ENCODE data around the gene PER1.

The PER1 gene

DNA sequence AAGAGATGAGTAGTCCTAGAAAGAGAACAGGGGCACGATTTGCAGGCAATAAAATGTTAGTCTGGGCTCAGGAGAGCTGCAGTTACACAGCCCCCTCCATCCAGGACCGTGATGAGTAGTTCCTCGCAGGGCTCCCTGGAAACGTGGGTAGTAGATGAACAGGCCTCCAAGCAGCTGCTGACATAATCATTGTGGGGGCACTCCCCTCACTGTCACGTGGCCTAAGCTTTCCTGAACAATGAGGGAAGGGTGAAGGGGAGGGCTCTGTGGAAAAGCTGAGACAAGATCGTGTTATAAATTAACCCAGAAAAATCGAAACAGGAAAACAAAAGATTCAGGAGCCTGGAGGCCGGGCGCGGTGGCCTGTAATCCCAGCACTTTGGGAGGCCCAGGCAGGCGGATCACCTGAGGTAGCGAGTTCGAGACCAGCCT, 1.3 kb upstream of the PER1 start:
- DNase-seq = no peak

DNA sequence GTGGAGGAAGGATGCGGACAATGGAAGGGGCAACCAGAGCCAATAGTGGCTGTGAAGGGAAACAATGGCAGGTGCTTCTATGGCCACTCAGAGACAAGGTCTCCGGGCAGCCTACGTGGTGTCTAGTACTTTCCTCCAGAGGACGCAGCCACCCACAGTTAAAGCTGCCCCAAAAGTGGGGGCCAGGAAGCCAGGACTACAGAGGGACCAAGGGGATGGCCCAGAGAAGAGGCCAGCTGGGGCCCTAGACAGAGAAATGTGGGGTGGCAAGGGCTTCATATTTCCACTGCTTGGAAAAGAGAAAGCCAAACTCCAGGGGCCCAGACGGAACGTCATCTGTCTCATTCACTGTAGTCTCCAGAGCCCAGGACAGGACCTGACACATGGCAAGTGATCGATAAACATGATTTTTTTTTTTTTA, 837 bp upstream of the PER1 start:
- DNase-seq = no peak

DNA sequence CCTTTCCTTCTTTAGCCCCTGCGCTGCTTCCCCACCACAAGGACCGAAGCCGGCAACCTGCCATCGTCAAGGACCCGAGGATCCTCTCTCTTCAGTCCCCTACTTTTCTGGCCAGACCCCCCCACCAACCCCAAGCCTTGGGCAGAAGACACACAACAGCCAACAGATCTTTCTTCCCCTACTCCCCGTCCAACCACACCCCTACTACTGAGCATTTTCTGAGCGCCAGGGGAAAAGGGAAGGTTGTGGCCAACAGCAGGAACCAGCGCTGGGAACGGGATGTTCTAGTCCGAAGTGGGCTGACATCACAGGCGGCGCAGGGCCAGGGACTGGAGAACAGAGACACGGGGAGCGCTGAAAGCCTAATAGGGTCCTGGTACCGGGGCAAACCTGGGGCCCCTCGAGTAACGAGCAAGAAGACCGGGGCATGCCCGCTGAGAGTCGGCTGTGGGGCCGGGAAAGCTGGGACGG, 528 bp downstream of the PER1 start:
- no peak for DNase-seq

GRCh38 chr17:8151120-8151640, 1.0 kb downstream of the PER1 start:
- DNase-seq = no peak

DNA sequence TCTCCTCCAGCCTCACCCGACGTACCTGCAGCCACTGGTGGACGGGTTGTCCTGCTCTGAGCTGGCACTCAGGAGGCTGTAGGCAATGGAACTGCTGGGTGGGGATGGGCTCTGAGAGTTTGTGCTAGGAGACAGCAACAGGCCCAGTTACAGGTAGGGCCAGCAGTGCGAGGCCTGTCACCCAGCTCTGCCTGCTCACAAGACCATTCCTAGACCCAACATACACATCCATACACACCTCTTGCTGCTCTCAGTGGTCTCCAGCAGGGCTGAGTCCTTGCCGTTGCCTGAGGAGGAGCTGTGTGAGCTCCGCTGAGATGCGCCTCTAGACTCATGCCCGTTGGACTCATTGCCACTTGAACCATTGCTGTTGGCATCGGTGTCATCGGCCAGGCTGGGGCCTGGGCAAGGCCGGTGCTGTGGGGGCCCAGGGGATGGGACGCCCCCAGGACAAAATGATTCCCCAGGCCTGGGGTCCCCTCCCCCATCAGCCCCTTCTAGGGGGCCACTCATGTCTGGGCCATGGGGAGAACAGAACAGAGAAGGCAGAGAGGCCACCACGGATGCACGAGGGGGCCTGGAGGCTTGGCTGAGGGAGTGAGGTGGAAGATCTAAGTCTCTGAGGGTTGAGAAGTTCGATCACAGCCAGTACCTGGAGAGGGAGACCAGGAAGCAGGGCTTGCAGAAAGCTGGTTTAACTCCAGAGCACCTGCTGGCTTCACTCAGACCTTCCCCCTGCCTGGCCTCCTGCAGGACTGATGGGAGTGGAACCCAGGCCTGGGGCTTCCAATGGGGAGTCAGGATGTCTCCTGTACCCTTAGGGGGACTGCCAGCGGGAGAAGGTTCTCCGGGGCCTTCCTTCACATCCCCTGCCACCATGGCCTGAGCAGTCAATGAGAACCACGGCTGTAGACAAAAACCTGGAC, 1.7 kb downstream of the PER1 start:
- DNase-seq = no peak

- no peak for DNase-seq
Measured at GRCh38 chr17:8149419-8150193, 2.6 kb downstream of the PER1 start.

- DNase-seq = no peak
Measured at GRCh38 chr17:8148560-8148959, 3.6 kb downstream of the PER1 start.

DNA sequence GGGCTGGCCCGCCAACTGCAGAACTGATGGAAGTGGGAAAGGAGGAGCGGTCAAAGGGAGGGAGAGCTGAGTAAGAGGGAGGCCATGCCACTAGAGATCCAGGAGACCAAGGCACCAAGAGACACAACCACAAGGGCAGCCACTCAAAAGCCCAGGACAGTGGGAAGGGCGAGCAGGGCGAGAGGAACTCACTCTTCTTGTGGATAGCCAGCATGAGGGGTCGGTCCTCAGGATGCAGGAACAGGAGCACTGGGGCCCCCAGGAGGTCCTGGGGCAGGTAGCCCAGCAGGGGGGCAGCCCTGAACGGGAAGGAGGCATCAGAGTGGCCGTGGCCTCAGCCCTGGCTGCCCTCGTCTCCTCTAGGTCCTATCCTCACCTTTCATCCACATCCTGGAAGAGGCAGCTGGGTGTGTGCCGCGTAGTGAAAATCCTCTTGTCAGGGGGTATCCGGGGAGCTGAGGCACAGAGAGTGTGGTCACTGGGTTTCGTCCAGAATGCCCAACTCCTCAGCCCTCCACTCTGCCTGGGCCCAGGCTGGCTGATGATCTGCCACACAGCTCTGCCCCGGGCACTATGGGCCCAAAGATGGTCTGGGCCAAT, 4.3 kb downstream of the PER1 start:
- DNase-seq = no peak

GRCh38 chr17:8147141-8147804, 4.9 kb downstream of the PER1 start:
- DNase-seq = no peak

GRCh38 chr17:8146381-8147140, 5.6 kb downstream of the PER1 start:
- DNase-seq = no peak

- DNase-seq = no peak
Measured at GRCh38 chr17:8145811-8146210, 6.4 kb downstream of the PER1 start.

DNA sequence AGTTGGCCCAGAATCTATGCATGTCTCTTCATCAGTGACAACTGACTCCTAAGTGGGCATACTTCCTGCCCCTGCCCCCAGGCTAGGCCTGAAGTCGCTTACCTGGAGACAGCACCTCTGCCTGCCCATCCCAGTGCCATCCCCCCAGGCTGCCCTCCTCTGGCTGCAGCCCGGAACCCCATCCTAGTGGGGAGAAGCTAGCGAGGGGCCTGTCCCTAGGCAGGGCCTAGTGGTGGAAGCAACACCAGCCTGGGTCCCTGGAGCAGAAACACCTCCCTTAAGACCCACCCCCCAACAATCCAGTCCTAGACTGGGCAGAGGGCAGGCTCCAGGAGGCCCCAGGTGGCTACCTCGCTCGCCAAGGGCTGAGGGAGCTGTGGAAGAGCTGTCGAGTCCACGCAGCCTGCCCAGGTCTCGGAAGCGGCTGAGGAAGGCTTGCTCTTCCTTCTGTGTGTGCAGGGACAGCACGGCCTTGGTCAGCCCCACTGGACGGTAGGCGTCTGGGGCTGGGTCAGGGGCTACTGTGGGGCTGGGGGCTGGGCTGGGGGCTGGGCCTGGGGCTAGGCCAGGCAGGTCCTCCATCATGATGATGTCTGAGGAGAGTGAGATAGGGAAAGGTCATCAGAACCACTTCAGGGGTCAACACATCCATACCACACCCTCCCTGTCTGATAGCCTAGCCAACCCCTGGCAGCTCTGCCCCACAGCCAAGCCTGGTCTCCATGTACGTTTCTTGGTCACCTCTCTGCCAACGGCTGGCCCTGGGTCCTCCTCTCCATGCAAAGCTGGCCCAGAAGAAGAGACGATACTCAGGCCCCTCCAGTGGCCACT, 7.6 kb downstream of the PER1 start:
- DNase-seq = no peak

DNA sequence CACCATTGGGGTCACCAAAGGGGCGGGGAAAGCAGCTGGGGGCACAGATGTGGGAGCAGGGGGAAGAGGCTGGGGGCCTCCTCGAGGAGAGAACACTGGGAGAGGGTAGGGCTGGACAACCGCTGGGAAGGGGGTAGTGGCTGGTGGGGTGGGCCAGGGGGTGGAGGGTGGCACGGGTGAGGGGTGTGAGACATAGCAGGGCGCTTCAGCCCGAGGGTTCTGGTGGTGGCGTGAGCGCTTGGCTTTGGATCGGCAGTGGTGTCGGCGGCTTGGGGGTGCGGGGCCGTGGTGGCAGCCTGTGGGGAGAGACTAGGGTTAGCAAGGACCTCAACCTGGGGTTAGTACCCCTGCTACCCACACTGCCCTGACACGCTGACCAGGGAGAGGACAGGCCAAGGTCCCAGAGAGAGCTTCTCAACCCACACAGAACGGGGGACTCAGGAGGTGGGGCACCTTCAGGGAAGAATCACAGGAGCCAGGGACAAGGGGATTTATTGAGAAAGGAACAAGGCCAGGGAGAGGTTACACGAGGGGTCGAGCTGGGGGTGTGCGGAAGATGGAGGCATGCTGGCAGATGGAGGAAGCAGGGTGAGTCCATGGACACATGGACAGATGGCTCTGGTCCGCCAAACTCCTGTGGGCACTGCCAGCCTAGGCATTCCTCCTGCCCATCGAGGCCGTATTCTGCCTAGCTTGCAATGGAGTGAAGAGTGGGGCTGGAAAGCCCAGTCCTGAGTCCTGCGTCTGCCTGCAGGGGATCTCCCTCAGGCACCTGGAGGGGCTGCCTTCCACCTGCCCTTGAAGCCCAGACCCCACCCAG, 8.4 kb downstream of the PER1 start:
- DNase-seq = no peak

DNA sequence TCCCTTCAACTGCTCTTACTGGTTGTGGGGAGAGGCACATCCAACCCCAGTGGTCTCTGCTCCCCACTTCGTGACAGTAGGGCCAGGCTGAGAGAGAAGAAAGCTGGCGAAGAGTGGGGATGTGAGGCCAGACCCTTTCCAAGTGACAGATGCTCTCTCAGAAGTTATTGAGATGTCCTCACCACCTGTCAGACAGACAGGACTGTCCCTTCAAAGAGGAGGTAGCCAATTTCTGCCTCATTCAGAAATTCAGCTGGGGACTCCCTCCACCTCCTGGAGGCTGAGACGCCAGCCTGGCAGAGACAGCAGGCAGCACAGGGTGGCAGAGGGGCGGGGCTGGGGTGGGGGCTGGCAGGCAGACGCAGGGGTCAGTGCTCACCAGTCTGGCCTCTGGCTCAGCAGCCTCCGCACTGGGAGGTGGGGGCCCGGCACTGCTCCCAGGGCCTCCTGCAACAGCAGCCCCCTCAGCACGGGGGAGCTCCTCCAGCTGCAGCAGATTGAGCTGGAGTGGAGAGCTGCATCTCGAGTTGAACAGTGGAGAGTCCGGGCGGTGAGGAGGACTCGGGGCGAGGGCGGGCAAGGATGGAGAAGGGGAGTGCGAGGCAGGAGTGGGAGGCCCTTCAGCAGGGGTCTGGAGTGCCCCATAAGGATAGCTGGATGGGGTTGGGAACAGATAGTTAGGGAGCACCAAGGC, 9.2 kb downstream of the PER1 start:
- DNase-seq = no peak

GRCh38 chr17:8142158-8142886, 9.9 kb downstream of the PER1 start:
- no peak for DNase-seq

GRCh38 chr17:8141741-8142140, 10.5 kb downstream of the PER1 start:
- no peak for DNase-seq

GRCh38 chr17:8141045-8141444, 11.2 kb downstream of the PER1 start:
- DNase-seq = no peak
